GM19452 (cell line): ENCODE measurements around the gene SCUBE1.

ENCODE experiments used
- ATAC-seq: cut with Tn5 transposase; IDR thresholded peaks from one replicate; pipeline ENCODE4 v1.9.1; 2021; ENCODE audit not compliant: unreplicated experiment

The SCUBE1 gene

DNA sequence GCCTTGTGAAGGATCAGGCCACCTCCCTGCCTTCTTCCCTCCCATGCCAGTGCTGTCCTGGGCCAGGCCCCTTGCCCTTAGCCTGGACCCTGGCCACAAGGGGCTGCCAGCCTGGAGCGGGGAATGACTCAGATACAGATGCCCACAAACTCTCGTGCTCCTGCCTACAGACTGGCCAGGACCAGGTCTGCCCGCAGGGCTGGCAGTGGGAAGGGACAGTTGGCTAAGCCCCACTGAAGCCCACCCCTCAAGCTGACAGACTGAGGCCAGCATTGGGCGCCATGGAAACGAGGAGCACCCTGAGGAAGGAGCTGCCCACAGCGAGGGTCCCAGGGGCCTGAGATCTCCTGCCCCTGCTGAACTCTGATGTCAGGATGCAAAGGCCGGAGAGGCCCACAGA lies 14.1 kb downstream of the SCUBE1 start:
- ATAC-seq, result no peak

- ATAC-seq, result no peak
Observed at GRCh38 chr22:43327157-43327438, 16.1 kb downstream of the SCUBE1 start.

DNA sequence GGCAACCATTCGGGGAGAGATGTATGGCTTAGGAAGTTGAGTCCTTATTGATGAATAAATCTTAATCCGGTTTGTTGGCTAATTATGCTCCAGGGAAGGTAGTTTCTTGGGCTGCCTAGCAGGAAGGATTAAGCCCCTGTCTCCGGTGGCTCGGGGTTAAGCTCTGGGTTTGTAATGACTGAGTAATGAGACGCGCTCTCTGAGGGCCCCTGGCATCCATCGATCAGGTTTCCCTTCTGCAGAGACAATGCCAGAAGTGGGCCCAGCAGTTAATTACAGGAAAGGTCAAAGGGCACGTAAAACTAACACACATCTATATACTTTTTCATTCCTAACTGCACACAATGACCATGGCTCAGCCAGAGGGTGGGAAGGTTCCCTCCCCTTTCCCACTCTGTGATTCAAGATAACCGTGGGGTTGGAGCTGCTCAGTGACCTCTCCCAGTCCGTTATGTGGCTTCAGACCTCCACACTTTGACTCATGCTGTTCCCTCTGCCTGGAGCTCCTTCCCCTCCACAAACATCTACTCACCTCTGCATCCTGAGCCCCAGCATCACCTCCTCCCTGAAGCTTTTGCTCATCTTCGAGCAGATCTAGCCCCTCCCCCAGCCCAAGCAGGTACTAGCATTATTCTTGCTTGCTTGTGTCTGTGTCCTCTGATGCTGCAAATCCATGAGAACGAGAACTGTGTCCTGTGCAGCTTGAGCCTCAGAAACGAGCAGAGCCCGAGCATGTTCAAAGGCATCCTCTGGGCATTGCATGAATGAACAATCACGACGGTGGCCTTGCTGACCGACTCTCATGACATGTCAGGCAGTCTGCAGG lies 16.6 kb downstream of the SCUBE1 start:
- ATAC-seq, result no peak

DNA sequence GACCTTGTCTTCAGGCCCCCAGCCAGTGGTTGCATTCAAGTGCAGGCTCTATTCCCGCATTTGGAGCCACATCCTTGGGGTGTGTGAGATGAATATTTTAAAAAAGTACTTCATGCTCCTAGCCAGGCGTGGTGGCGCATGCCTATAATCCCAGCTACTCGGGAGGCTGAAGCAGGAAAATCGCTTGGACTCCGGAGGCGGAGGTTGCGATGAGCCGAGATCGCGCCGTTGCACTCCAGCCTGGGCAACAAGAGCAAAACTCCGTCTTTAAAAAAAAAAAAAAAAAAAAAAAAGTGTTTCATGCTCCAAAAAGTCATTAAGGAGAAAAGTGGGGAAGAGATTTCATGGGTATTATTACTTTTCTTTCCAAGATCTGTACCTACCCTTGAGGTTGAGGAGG lies 18.0 kb downstream of the SCUBE1 start:
- no peak for ATAC-seq

GRCh38 chr22:43320943-43321900 lies 21.9 kb downstream of the SCUBE1 start:
- no peak for ATAC-seq

GRCh38 chr22:43319661-43320486 lies 23.3 kb downstream of the SCUBE1 start:
- no peak for ATAC-seq

DNA sequence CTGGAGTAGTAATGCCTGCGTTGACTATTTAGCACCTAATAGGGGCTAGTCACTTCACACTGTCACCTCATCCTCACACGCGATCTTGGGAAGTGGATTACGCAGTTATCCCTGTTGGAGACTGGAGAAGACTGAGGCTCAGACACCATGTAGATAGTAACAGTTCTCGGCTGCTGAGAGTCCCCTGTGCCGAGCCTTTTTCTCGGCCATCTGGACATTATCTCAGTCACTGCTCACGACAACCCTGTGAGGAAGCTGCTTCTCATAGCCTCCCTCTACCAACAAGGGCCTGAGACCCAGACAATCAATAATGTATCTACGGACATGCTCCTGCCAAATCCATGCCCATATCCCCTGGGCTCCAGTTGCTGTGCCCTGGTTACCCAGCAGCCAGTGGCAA lies 25.9 kb downstream of the SCUBE1 start:
- no peak for ATAC-seq

- no peak for ATAC-seq
Observed at GRCh38 chr22:43315687-43316217, 27.4 kb downstream of the SCUBE1 start.

DNA sequence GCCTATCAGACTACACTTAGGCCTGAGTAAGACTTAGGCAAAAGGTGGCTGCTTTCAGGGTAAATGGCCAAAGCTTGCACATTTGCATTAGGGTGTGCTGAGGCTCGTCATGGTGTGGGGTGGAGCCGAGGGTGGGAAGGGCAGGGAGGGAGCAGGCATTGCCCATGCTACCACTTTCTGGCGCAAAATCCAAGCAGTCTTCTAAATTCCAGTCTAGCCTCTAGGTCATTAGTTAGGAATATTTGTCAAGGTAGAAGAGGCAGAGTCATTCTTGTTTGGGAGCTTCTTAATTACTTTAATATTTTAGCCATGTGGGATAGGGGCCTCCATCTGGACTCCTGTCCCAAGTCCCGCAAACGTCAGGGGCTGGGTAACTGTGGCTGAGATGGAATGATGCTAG lies 28.6 kb downstream of the SCUBE1 start:
- ATAC-seq, result no peak

DNA sequence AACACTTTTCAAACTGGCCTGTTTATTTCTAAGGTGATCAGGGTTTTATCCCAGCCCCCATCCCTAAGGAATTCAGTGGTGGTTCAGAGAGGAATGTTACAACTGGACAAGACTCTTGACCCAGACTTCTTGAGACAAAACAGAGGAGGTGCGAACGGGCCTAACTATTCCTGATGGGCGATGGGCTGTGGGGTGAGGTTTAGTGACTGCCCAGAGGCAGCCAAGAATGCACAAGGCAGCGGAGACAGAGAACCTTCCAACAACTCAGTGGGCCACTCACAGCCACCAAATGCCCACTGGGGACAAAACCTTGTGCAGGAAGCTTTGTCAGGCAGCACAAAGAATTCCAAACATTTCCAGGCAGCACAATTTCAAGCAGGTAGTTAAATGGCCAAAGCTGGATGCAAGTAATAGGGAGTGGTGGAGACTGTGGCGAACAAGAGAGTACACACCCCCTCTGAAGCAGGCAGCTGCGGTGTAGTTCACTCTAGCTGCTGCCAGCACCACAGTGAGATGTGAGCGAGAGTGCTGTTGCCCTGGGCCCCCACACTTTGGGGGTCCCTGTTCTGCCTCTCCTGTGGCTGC lies 29.2 kb downstream of the SCUBE1 start:
- ATAC-seq, result no peak

GRCh38 chr22:43313244-43313889 lies 29.8 kb downstream of the SCUBE1 start:
- ATAC-seq, result no peak

GRCh38 chr22:43312608-43313007 lies 30.6 kb downstream of the SCUBE1 start:
- no peak for ATAC-seq

- no peak for ATAC-seq
Observed at GRCh38 chr22:43310798-43311197, 32.4 kb downstream of the SCUBE1 start.

DNA sequence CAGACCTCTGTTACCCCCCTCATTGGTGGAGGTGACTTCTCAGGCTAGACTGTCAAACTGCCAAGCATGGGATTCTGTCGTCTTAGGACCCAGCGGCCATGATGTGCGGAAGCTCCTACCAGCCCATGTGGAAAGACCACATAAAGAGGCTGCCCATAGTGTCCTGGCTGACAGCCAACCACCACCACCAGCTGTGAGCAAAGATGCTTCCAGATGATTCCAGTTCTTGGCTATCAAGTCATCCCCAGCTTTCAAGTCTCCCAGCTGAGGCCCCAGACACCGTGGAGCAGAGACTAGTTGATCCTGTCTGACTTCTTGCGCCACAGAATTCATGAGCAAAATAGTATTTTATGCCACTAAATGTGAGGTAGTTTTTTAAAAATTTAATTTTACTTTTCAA lies 32.9 kb downstream of the SCUBE1 start:
- ATAC-seq, result no peak

DNA sequence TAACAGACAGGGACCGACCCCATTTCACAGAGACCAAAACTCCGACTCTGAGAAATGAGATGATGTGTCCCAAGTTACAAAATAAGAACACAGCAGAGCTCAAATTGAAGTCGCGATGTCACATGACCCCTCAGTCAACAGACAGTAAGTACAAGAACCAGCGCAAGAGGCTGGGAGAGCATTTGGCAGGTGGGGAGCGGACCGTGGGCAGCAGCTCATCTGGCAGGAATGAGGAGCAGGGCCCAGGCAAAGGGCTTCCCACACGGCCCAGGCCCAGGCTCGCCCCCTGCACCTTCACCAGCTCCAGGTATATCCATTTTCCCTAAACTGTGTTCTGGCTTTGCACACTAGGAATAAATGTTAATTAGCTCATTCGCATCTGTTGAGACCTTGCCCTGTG lies 34.3 kb downstream of the SCUBE1 start:
- ATAC-seq, result no peak

DNA sequence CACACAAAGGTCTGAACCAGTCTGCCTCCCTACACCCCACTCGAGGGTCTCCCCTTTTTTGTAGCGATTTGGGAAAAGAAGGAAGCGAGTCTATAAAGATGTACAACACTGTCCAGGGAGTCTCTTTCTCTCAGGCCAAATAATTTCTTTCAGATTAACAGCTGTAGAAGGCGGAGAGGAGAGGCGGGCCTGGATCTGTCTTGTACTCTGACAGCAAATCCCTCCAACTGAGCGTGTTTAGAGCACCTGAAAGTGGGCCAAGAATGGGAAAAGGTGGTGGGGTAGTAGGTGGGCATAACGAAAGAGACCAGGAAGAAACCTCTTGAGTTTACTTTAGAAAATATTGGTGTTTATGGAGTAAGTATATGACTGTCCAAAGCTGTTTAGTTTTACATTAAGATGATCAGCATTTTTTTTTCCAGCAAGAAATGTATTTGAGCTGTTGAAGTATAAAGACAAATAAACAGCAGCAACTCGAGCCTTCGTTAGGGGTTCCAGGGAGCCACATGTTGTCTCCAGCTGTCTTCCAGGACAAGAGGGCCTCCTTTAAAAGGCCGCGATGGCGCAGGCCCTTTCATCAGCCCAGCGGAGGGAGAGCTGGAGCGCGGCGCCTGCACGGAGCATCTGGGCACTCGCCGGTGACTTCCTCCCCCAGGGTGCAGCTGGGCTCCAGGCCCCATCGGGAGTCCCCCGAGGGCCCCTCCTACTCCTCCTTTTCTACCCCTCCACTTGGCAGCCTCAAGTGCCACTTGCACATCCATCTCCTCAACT lies 34.9 kb downstream of the SCUBE1 start:
- ATAC-seq, result no peak

GRCh38 chr22:43305806-43306205 lies 37.4 kb downstream of the SCUBE1 start:
- ATAC-seq, result no peak

DNA sequence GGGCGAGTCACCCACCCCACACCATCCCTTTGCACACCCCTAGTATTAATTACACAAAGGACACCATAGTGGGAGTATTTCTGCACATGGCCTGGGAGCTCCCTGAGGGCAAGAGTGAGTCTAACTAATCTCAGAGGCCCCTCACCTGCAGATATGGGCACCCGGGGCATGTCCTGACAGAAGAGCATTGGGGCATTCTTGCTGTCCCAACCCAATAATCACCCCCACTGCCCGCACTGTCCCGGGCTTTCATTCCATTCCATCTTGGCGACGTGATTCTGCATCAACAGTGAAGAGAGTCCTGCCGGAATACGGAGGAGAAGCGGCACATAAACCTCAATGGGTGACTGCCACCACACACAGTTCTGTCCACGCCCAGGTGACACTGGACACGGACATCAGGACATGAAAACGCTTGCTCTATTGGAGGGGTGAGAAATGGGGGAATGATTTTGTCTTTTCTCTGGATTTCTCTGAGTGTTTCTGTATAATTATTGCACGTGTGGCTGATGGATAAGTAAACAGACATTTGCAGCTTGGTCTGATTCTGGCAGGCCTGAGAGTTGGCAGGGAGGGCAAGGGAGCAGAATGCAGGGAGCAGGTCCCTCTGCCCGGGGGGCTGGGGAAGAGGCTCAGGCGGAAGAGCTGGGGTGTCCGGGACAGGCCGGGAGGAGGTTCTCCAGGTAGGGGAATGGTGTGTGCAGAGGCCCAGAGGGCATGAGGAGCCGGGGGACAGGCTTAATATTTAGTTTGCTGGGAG lies 38.2 kb downstream of the SCUBE1 start:
- ATAC-seq, result no peak

GRCh38 chr22:43303751-43304150 lies 39.4 kb downstream of the SCUBE1 start:
- ATAC-seq, result no peak
